ENCODE data around the gene ART5. TPM values are rescaled to one million over a fixed set of nuclear protein-coding genes. Genes with fewer than 3 reads are reported as not detected.
"Not testable (repeated sequence)": the region's sequence is repeated elsewhere in the genome, so short reads cannot be mapped to it uniquely, and the experiment has no call there.

ART5 gene
- total RNA-seq, 1 donor from 2014 or later, result 1.4 TPM

DNA sequence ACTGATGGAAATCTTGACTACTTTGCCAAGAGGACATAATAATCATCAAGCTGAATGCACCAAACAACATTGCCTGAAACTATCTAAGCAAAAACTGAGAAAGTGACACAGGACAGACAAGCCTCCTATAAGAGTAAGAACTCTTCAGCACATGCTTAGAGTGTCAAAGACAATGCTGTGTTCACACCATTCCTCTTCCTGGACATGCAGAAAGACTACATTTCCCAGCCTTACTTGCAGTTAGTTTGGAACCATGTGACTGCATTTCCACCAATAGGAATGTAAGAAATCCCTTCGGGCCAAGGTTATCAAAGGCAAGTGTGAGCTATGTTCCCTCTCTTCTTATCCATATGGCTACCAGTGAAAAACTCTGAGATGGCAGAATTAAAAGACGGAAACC is 51.6 kb downstream of the ART5 start:
- DNase-seq (ENCODE audit: low spot score); intact Hi-C loops (cut with DNase I): not testable (repeated sequence)

- intact Hi-C loops (cut with DNase I), result not testable (repeated sequence)
These were observed 53.0 kb downstream of the ART5 start for GRCh38 chr11:3588776-3589175.

More at GRCh38 chr11:3588776-3589175, 53.0 kb downstream of the ART5 start:
- not testable (repeated sequence) for DNase-seq (ENCODE audit: low spot score)

Other genes with a start within 250 kb of the ART5 start
- 1.3 TPM for gene ART1, start 3.1 kb upstream of the ART5 start, total RNA-seq
- 0.89 TPM for gene CHRNA10, start 29.4 kb upstream of the ART5 start, total RNA-seq
- gene NUP98, start 155.6 kb upstream of the ART5 start, total RNA-seq, result 49.6 TPM
- 22.7 TPM for gene PGAP2, start 166.6 kb upstream of the ART5 start, total RNA-seq
- 27.5 TPM for gene RHOG, start 199.0 kb upstream of the ART5 start, total RNA-seq
- 40.4 TPM for gene STIM1, start 213.7 kb upstream of the ART5 start, total RNA-seq

Measured in cardiac septum (tissue), 1 donor.